Peyer's patch (tissue), 4 donors: ENCODE data around the gene MACROD2.

ENCODE experiments used
- CTCF ChIP-seq, 6 experiments: fragments of 450-650 bp in 4 of 6; fragments of 200-600 bp in 2 of 6; sonication (generic) in 1 of 6; IDR thresholded peaks; one replicate each; pipeline ENCODE4 v1.5.1; 2017 to 2019; ENCODE audit warnings: antibody characterized with exemption in 6 of 6, mild to moderate bottlenecking in 3 of 6, moderate library complexity in 1 of 6
- POLR2A ChIP-seq, 2 donors: fragments of 450-650 bp; IDR thresholded peaks; one replicate each; pipeline ENCODE4 v1.5.1; 2017; ENCODE audit warnings: antibody characterized with exemption in 2 of 2, mild to moderate bottlenecking in 2 of 2, moderate library complexity in 2 of 2

GRCh38 chr20:14989535-14990290 is 994.4 kb downstream of the MACROD2 start:
- TF ChIP-seq CTCF (IDR thresholded peaks at IDR 0.05) (no peak), POLR2A (IDR thresholded peaks at IDR 0.05) (no peak)
